Stimulated activated CD8-positive, alpha-beta memory T cell treated with anti-CD3 and anti-CD28 coated beads, Interleukin-4, amount 100 ng/mL, for 4 hours (primary cell): ENCODE measurements around the gene MINK1.
A peak's percentile ranks its signal among the peaks of the same experiment; 100 is the strongest.
"Not testable (repeated sequence)": the region's sequence is repeated elsewhere in the genome, so short reads cannot be mapped to it uniquely, and the experiment has no call there.

Experiments
- DNase-seq, 2 donors: peaks; one replicate each; pipeline ENCODE4 v3.0.0-alpha.2; 2020; ENCODE audit warnings: low read depth in 2 of 2, low spot score in 1 of 2

The MINK1 gene

DNA sequence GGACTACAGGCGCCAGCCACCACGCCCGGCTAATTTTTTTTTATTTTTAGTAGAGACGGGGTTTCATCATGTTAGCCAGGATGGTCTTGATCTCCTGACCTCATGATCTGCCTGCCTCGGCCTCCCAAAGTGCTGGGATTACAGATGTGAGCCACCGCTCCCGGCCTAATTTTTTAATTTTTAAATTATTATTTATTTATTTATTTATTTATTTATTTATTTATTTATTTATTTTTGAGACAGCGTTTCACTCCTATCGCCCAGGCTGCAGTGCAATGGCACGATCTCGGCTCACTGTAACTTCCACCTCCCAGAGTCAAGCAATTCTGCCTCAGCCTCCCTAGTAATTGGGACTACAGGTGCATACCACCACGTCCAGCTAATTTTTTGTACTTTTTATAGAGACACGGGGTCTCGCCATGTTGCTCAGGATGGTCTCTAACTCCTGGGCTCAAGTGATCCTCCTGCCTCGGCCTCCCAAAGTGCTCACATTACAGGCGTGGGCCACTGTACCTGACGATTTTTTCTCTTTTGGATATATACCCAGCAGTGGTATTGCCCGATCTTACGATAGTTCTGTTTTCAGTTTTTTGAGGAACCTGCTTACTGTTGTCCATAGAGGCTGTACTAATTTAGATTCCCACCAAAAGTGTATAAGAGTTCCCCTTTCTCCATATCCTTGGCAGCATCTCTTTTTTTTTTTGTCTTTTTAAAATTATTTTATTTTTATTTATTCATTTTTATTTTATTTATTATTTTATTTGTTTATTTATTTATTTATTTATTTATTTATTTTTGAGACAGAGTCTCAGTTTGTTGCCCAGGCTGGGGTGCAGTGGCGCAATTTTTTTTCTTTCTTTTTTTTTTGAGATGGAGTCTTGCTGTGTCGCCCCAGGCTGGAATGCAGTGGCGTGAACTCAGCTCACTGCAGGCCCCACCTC lies 36.2 kb downstream of the MINK1 start:
- DNase-seq: not testable (repeated sequence)

- no peak for DNase-seq
Measured at GRCh38 chr17:4870855-4871254, 37.7 kb downstream of the MINK1 start.

DNA sequence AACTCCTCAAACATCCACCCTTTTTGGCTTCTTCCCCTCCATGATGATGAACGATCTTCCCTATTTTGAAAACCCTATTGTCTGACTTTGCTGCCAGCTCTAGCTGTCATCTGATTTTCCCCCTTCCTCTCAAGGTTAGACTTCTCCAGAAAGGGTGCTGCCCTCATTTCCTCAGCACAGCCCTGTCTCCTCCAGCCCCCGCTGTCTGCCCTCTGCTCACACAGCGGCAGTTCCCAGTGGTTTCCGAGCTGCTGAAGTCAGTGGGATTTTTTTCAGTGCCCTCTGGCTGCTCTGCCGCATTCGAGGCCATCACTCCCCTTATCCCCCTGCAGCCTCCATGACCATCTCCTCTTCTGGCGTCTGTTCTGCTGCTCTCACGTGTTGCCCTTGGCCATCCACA lies 39.6 kb downstream of the MINK1 start:
- DNase-seq: no peak

- no peak for DNase-seq
Measured at GRCh38 chr17:4877089-4877488, 43.9 kb downstream of the MINK1 start.

DNA sequence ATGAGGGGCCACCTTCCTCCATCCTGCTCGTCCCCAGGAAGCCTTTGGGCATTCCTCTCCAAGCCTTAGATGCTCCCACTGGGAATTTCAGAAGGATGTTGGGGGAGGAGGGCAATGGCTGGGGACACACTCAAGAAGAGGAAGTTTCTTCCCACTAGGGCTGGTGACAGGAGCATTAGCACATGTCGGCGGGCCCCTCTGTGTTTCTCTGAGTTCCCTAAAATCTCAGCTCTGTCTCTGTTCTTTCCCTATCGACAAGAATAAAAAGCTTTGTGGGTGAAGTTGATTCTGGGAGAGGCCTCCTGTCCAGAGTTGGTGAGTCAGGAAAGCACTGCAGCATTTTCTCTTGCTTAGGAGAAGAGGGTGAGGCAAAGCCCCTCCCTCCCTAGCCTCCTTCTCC lies 46.5 kb downstream of the MINK1 start:
- no peak for DNase-seq

GRCh38 chr17:4880857-4881256 lies 47.7 kb downstream of the MINK1 start:
- no peak for DNase-seq

DNA sequence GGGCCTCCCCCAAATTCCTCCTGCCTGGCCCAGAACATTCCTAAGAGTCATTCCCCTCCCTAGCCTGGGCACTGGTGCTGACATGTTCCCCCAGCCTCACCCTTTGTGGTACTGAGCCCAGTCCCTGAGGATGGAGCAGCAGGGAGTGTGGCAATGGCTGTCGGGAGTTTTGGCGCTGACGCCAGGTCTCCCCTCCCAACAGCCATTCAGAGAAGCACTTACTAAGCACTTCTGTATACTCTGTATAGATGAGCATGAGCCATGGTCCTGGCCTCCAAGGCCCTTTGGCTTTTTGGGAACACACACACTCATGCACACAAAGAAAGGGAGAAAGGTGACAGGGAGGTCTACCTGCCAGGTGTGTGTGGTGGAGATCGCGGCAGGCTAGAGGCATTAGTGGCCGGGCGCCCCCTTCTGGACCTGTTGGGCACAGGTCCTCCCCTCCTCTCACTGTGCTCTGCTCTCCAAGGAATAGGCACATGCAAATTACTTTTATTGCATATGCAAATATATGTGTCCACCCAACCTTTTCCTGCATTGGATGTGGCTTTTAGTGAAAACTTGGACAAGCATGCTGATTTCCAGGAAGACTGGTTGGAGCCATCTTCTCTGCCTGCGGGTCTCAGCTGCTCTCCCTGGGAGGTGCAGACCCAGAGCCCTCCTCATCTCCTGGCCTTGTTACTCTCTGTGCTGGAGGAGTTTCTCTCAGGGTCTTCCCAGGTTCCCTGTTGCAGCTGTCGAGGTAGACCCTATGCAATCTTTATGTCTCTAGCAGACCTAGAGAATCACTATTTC lies 48.8 kb downstream of the MINK1 start:
- peak; percentile 18 to 31 for DNase-seq

- no peak for DNase-seq
Measured at GRCh38 chr17:4884489-4884888, 51.3 kb downstream of the MINK1 start.

GRCh38 chr17:4886830-4887229 lies 53.7 kb downstream of the MINK1 start:
- DNase-seq: no peak

GRCh38 chr17:4887581-4887980 lies 54.4 kb downstream of the MINK1 start:
- no peak for DNase-seq

DNA sequence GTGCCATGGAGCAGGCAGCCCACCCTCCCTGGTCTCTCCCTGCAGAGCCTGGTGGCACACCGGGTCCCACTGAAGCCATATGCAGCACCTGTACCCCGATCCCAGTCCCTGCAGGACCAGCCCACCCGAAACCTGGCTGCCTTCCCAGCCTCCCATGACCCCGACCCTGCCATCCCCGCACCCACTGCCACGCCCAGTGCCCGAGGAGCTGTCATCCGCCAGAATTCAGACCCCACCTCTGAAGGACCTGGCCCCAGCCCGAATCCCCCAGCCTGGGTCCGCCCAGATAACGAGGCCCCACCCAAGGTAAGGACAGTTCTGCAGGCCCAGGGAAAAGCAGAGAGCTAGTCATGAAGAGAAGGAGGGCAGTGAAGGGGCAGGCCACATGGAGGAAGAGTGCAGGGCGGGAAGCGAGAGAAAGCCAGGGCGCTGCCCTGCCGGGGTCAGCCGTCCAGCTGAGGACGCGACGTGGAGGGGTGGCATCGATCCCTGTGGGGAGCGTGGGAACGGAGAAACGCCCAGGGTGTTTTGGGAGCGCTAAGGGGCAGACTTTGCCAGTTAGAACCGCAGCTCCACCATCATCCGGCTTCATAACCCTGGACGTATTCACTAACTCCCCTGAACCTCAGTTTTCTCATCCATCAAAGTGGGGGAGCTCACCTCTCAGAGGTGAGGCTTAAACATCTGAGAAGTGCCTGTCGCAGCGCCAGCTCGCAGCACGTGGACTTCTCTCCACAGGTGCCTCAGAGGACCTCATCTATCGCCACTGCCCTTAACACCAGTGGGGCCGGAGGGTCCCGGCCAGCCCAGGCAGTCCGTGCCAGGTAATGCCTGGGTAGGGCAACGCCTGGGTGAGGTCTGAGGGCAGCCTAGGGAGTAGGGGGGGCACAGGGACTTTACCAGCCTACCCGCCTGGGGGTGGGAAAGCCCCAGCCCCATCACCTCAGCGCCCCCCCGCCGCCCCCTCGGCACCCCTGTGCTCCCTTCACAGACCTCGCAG lies 58.6 kb downstream of the MINK1 start:
- no peak for DNase-seq

- no peak for DNase-seq
Measured at GRCh38 chr17:4892499-4893221, 59.5 kb downstream of the MINK1 start.

DNA sequence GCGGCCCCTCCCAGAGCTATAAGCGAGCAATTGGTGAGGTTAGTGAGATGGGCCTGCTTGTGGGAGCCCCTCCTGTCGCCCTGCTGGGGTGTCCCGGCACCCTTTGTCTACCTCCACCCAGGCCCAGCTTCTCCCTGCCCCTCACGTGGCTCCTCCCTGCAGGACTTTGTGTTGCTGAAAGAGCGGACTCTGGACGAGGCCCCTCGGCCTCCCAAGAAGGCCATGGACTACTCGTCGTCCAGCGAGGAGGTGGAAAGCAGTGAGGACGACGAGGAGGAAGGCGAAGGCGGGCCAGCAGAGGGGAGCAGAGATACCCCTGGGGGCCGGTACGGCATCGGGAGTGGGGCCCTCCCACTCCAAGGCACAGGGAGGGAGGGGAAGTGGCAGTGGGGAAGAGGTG lies 60.1 kb downstream of the MINK1 start:
- DNase-seq: no peak

GRCh38 chr17:4893721-4894560 lies 60.8 kb downstream of the MINK1 start:
- no peak for DNase-seq

DNA sequence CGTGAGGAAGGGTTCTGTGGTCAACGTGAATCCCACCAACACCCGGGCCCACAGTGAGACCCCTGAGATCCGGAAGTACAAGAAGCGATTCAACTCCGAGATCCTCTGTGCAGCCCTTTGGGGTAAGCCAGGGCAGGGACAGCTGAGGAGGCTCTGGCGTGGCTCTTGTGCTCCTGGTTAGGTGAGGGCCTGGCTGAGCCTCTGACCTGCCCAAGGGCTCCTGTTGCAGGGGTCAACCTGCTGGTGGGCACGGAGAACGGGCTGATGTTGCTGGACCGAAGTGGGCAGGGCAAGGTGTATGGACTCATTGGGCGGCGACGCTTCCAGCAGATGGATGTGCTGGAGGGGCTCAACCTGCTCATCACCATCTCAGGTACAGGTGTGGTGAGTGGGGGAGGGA lies 62.0 kb downstream of the MINK1 start:
- DNase-seq: no peak

- DNase-seq: no peak
Measured at GRCh38 chr17:4895657-4896331, 62.7 kb downstream of the MINK1 start.

DNA sequence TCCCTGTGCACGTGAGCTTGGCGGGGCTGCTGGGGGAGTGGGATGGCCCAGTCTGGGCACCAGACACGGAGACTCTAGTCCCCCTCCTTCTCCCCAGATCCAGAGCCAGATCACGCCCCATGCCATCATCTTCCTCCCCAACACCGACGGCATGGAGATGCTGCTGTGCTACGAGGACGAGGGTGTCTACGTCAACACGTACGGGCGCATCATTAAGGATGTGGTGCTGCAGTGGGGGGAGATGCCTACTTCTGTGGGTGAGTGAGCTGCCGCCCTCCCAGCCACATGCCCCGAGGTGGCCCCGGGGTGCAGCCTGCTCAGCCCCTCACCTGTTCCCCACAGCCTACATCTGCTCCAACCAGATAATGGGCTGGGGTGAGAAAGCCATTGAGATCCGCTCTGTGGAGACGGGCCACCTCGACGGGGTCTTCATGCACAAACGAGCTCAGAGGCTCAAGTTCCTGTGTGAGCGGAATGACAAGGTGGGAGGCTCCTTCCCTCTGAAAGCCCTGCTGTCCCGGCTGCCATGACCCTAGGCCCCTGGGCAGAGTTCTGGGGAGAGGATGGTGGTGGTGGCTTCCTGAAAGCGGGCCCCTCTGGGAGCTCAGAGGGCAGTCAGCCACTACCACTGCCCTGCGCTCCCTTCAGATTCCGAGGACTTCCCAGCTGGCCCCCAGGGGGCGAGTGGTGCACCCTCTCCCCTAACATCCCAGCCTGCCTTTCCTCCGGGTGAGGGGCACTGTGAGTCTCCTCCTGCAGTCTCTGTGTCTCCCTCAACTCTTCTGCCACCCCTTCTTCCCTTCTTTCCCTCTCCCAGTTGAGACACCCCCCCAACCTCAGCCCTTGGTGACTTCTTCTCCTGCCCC lies 63.4 kb downstream of the MINK1 start:
- DNase-seq: no peak

GRCh38 chr17:4897198-4897687 lies 64.1 kb downstream of the MINK1 start:
- no peak for DNase-seq
